GM12891 (cell line): ENCODE measurements around the gene TCN2.

Experiments used
- POLR2A ChIP-seq: IDR thresholded peaks from 2 replicates; pipeline ENCODE4 v1.6.1; 2011; ENCODE audit warnings: low read depth, low read length, control low read depth
- POLR2AphosphoS5 ChIP-seq: IDR thresholded peaks from 2 replicates; pipeline ENCODE4 v1.6.1; 2011; ENCODE audit warnings: low read depth, low read length, control low read depth
- POU2F2 ChIP-seq: IDR thresholded peaks from 2 replicates; pipeline ENCODE4 v1.6.1; 2011; ENCODE audit warnings: low read depth, mild to moderate bottlenecking, control low read depth, low read length, moderate library complexity
- SPI1 ChIP-seq: IDR thresholded peaks from 2 replicates; pipeline ENCODE4 v1.6.1; 2011; ENCODE audit warnings: low read depth, low read length, control low read depth
- TAF1 ChIP-seq: IDR thresholded peaks from 2 replicates; pipeline ENCODE4 v1.6.1; 2011; ENCODE audit warnings: low read depth, low read length, control low read depth

GRCh38 chr22:30603801-30604200, 3.2 kb upstream of the TCN2 start:
- no peak for TF ChIP-seq TAF1
- TF ChIP-seq POLR2A: no peak
- TF ChIP-seq POLR2AphosphoS5: no peak
- TF ChIP-seq SPI1: no peak
- TF ChIP-seq POU2F2: no peak
